ENCODE data around the gene C6orf15. TPM values are rescaled to one million over a fixed set of nuclear protein-coding genes. Genes with fewer than 3 reads are reported as not detected.

The C6orf15 gene
- total and polyA plus RNA-seq, 2 of the 8 experiments (the other 6 are each of a cell fraction or from before 2014, with no cell fraction given), result not detected

- H3K56ac ChIP-seq (replicated peaks; ENCODE audit: insufficient read length, low read depth, low read length), result no peak overlapping the region
- H4K8ac ChIP-seq (ENCODE audit: extremely low read depth, insufficient read depth, low read length), result no peak overlapping the region
- WGBS, 2 experiments (ENCODE audit: extremely low coverage in 1 of 2, insufficient coverage in 1 of 2, insufficient read length in 1 of 2, insufficient replicate concordance in 2 of 2, low coverage in 1 of 2, low lambda C conversion rate in 2 of 2, missing lambda C conversion rate in 1 of 2), result 80% methylated on average over 8 of the region's 8 CpGs; no CpG with 5 or more reads in 1 of the 2 experiments
- no peaks in the 10 kb centered on the region for H3K79me1 ChIP-seq (ENCODE audit: low read depth, low read length)
- no peak overlapping the region for H3K4me3 ChIP-seq (ENCODE audit: extremely low read depth in 1 of 4, insufficient read depth in 2 of 4, low read depth in 3 of 4, low read length in 4 of 4)
- no peak overlapping the region for H3K14ac ChIP-seq (ENCODE audit: insufficient read length)
- no peak overlapping the region for H3K4me2 ChIP-seq (ENCODE audit: insufficient read depth in 1 of 2, low read depth in 2 of 2, low read length in 2 of 2)
- no peak overlapping the region for H3K23ac ChIP-seq (ENCODE audit: insufficient read length)
- no peaks in the 10 kb centered on the region for H3K79me2 ChIP-seq (ENCODE audit: control insufficient read depth in 1 of 2, insufficient read depth in 2 of 2, low read length in 2 of 2)
- no peak overlapping the region for H2BK12ac ChIP-seq (ENCODE audit: low read depth, low read length)
- no peak overlapping the region for H2BK120ac ChIP-seq (replicated peaks; ENCODE audit: low read depth, low read length)
- H3K27ac ChIP-seq (ENCODE audit: low read depth, low read length), result no peak overlapping the region
- no peaks in the 10 kb centered on the region for H3K9me3 ChIP-seq (ENCODE audit: insufficient read depth in 2 of 2, low read depth in 1 of 2, low read length in 1 of 2)
- no peaks in the 10 kb centered on the region; a peak in 1 of 7 replicates for H3K27me3 ChIP-seq (replicated peaks in 1 of 4; ENCODE audit: control insufficient read depth in 3 of 4, extremely low read depth in 1 of 4, insufficient read depth in 3 of 4, low read length in 3 of 4)
- ChIA-PET POLR2A (ENCODE audit: partially characterized antibody) (interaction anchor here (1.0 to 68.5 kb wide), 2 partner anchors 9 to 44 kb away, joined by 3 to 2251 read pairs; partner anchors contain the start of genes CCHCR1, POU5F1, PSORS1C2 and TCF19), CTCF (ENCODE audit: partially characterized antibody) (interaction anchor here (0.7 to 13.5 kb wide), 5 partner anchors 10 to 446 kb away, joined by 3 to 187 read pairs (median 41); partner anchors contain the start of genes C6orf15, PSORS1C1 and PSORS1C2)
- peaks cover 0 to 3% (median 0%) of the 10 kb centered on the region in 4 experiments; a peak in 2 of 7 replicates for H3K4me1 ChIP-seq (replicated peaks in 1 of 4; ENCODE audit: control insufficient read depth in 3 of 4, insufficient read depth in 4 of 4, low read length in 3 of 4)
- peak overlapping the region; percentile 34; the same call in 1 of the 2 replicates for H2BK20ac ChIP-seq (ENCODE audit: low read length)
- no peak overlapping the region for H2AK5ac ChIP-seq (ENCODE audit: low read depth, low read length)
- peak overlapping the region; percentile 24; the same call in 1 of the 2 replicates for H3K18ac ChIP-seq (ENCODE audit: extremely low read depth, low read length)
- no peak overlapping the region for H4K91ac ChIP-seq (replicated peaks; ENCODE audit: insufficient read length, low read length)
- H3K36me3 ChIP-seq (ENCODE audit: control insufficient read depth in 2 of 4, insufficient read depth in 4 of 4, low read length in 3 of 4), result no peaks in the 10 kb centered on the region
- no peaks in the 10 kb centered on the region for H3K23me2 ChIP-seq (ENCODE audit: low read depth, low read length)
- H2BK15ac ChIP-seq (ENCODE audit: low read length), result peak overlapping the region; percentile 96
- H2BK5ac ChIP-seq (ENCODE audit: low read depth, low read length), result no peak overlapping the region
- H4K20me1 ChIP-seq (replicated peaks in 1 of 2; ENCODE audit: control insufficient read depth in 1 of 2, insufficient read depth in 2 of 2, low read length in 2 of 2), result no peaks in the 10 kb centered on the region
- FAIRE-seq (no peak), DNase-seq (ENCODE audit: low read depth in 1 of 2, low spot score in 2 of 2) (no peak)
- no peak overlapping the region for H3K4ac ChIP-seq (replicated peaks; ENCODE audit: insufficient read length, low read depth, low read length)
- H4K5ac ChIP-seq (ENCODE audit: insufficient read length, low read depth, low read length), result no peak overlapping the region
- H2AFZ ChIP-seq (ENCODE audit: low read length), result peak overlapping the region; percentile 88
- no peak overlapping the region for H3K9ac ChIP-seq (replicated peaks in 1 of 4; ENCODE audit: extremely low read depth in 1 of 4, low read depth in 3 of 4, low read length in 3 of 4)
- no peak for TF ChIP-seq CHD2 (IDR thresholded peaks at IDR 0.05; ENCODE audit: low read length)
- TF ChIP-seq GABPA (IDR thresholded peaks at IDR 0.05; ENCODE audit: borderline replicate concordance, insufficient read depth, low read length), result no peak
- no peak for TF ChIP-seq HDAC6 (IDR thresholded peaks at IDR 0.05; ENCODE audit: low read depth, low read length)
- TF ChIP-seq SIX5 (IDR thresholded peaks at IDR 0.05; ENCODE audit: low read depth, low read length), result no peak
- TF ChIP-seq RAD21 (IDR thresholded peaks at IDR 0.05 in 1 of 2, conservative IDR thresholded peaks at IDR 0.05 in 1 of 2; ENCODE audit: low read depth in 2 of 2, low read length in 2 of 2), result no peak
Measured at GRCh38 chr6:31125162-31125561, 12.8 kb upstream of the C6orf15 start.

Data from H1 (cell line).